Uterus (tissue), 4 donors: ENCODE results near the gene FCRL5. TPM values are rescaled to one million over a fixed set of nuclear protein-coding genes. Genes with fewer than 3 reads are reported as not detected.

Source experiments
- DNase-seq, 2 donors: peaks; one replicate each; pipeline ENCODE4 v3.0.0-alpha.2; 2019 to 2020
- H3K27ac ChIP-seq, 2 donors: fragments of 200-600 bp; sonication (generic); 1 replicate in 1 of 2; 2 replicates in 1 of 2; pipeline ENCODE4 v1.5.1; 2016 to 2018
- H3K27me3 ChIP-seq, 2 donors: fragments of 200-600 bp; sonication (generic); one replicate each; pipeline ENCODE4 v1.5.1; 2018 to 2019; ENCODE audit warnings: control low read depth in 1 of 2
- H3K36me3 ChIP-seq, 2 donors: fragments of 200-600 bp; sonication (generic); one replicate each; pipeline ENCODE4 v1.5.1; 2019; ENCODE audit warnings: control low read depth in 1 of 2
- H3K4me1 ChIP-seq, 2 donors: fragments of 200-600 bp; sonication (generic); one replicate each; pipeline ENCODE4 v1.5.1; 2018 to 2019; ENCODE audit warnings: control low read depth in 1 of 2
- H3K4me3 ChIP-seq, 2 donors: fragments of 200-600 bp; sonication (generic); 1 replicate in 1 of 2; 2 replicates in 1 of 2; pipeline ENCODE4 v1.5.1; 2018 to 2019; ENCODE audit warnings: mild to moderate bottlenecking in 1 of 2
- H3K9me3 ChIP-seq, 2 donors: fragments of 200-600 bp; sonication (generic); one replicate each; pipeline ENCODE4 v1.5.1; 2019; ENCODE audit warnings: control low read depth in 1 of 2
- CTCF ChIP-seq, 4 experiments: fragments of 200-600 bp in 2 of 4; fragments of 450-650 bp in 2 of 4; sonication (generic) in 2 of 4; IDR thresholded peaks; one replicate each; pipeline ENCODE4 v1.5.1; 2016 to 2019; ENCODE audit warnings: antibody characterized with exemption in 4 of 4, mild to moderate bottlenecking in 2 of 4, moderate library complexity in 1 of 4
- POLR2A ChIP-seq, 2 donors: fragments of 450-650 bp; IDR thresholded peaks; one replicate each; pipeline ENCODE4 v1.6.1; 2016; ENCODE audit warnings: antibody characterized with exemption in 2 of 2, mild to moderate bottlenecking in 1 of 2, moderate library complexity in 1 of 2
- intact Hi-C: fragments of 100-400 bp; cut with DNase I; formaldehyde crosslinking; loops from one replicate; pipeline ENCODE4 v1.15.1; 2023; ENCODE audit warnings: low total_unique reads
- total RNA-seq, 4 donors: library from RNA; depleted of rRNA in 3 of 4; stranded (reverse); fragments of >200 nt in 3 of 4; gene quantifications; one replicate each; pipeline versions ENCODE4 v1.1.0 to v1.2.4, GENCODE V29; 2014 to 2023
- donor health status: DM: yes; HTN: yes; CAD: no.

The FCRL5 gene
- total RNA-seq, 4 donors from 2014 or later: 0.48 to 1.3 TPM; not detected in 2

DNA sequence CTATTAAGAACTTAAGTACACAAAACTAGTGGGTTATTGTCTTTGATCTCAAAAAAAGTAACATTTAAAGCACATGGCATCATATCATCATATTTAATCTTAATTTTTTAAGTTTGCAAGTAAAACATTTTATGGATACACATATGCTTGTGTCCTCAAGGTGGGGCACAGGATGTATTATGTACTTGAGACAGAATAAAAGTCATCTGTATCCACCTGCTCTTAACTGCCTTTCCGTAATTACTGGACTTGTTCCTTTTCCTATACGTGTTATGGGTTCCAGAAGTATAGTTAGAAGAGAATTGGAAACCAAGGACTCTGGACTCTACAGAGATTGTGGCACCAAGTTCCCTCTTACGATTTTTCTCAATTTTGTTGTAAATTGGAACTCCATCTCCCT is 79.4 kb downstream of the FCRL5 start:
- H3K4me1 ChIP-seq: no peaks in the 10 kb centered on the region
- H3K36me3 ChIP-seq: no peaks in the 10 kb centered on the region
- no peaks in the 10 kb centered on the region for H3K9me3 ChIP-seq
- no peak for DNase-seq
- intact Hi-C loops: no loop called here
- no peak for TF ChIP-seq POLR2A (IDR thresholded peaks at IDR 0.05)
- TF ChIP-seq CTCF (IDR thresholded peaks at IDR 0.05): no peak
- H3K27me3 ChIP-seq: no peaks in the 10 kb centered on the region
- no peak overlapping the region for H3K27ac ChIP-seq
- H3K4me3 ChIP-seq: no peak overlapping the region

GRCh38 chr1:157472056-157472701 is 80.1 kb downstream of the FCRL5 start:
- intact Hi-C loops: no loop called here
- Histone ChIP-seq H3K4me3 (no peak overlapping the region), H3K27ac (no peak overlapping the region), H3K36me3 (no peaks in the 10 kb centered on the region), H3K4me1 (no peaks in the 10 kb centered on the region), H3K9me3 (no peaks in the 10 kb centered on the region), H3K27me3 (no peaks in the 10 kb centered on the region)
- TF ChIP-seq POLR2A (IDR thresholded peaks at IDR 0.05) (no peak), CTCF (IDR thresholded peaks at IDR 0.05) (no peak)
- no peak for DNase-seq

DNA sequence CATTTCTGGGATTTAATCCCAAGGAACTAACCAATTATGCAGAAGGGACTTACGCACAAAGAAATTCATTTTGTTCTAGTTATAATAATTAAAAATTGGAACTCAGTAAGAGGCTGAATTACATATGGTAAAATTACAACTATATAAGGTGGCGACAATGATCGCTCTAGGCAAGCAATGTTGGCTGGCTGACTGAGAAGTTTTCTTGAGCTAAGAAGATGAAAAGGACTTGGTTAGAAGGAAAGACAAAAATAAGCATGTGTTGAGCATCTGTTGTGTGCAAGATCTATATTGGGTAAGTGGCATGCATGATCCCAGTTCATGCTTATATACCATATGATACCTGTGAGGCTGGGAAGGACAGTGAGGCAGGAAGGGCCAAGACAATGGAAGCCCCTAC is 80.8 kb downstream of the FCRL5 start:
- intact Hi-C loops: no loop called here
- TF ChIP-seq POLR2A (IDR thresholded peaks at IDR 0.05): no peak
- TF ChIP-seq CTCF (IDR thresholded peaks at IDR 0.05): no peak

GRCh38 chr1:157469752-157470675 is 82.3 kb downstream of the FCRL5 start:
- no peak overlapping the region for H3K4me3 ChIP-seq
- intact Hi-C loops: no loop called here
- H3K27me3 ChIP-seq: no peaks in the 10 kb centered on the region
- no peak overlapping the region for H3K27ac ChIP-seq
- no peak for TF ChIP-seq CTCF (IDR thresholded peaks at IDR 0.05)
- no peak for TF ChIP-seq POLR2A (IDR thresholded peaks at IDR 0.05)
- H3K36me3 ChIP-seq: no peaks in the 10 kb centered on the region
- DNase-seq: no peak
- H3K4me1 ChIP-seq: no peaks in the 10 kb centered on the region
- H3K9me3 ChIP-seq: no peaks in the 10 kb centered on the region

More for the DNA sequence above, 80.8 kb downstream of the FCRL5 start:
- Histone ChIP-seq H3K4me3 (no peak overlapping the region), H3K27me3 (no peaks in the 10 kb centered on the region), H3K36me3 (no peaks in the 10 kb centered on the region), H3K9me3 (no peaks in the 10 kb centered on the region), H3K27ac (no peak overlapping the region), H3K4me1 (no peaks in the 10 kb centered on the region)
- DNase-seq: no peak

DNA sequence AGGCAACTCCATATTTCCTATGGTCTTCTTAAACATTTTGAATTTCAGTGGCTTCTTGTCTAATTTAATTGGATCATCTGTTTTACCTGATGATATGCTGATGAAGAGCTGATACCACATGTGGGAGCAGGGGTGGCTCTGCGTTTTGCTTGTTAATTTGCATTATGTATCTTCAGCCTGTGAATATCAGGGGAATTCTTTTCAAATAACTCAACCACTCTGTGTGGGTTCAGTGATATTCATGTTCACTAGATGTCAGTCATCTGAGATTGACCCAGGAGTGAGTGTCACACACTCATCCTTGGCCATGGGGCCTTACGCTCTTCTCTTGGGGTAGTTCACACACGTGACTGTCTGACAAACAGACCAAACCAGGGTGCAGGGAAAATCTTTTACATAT is 83.0 kb downstream of the FCRL5 start:
- H3K4me1 ChIP-seq: no peaks in the 10 kb centered on the region
- TF ChIP-seq POLR2A (IDR thresholded peaks at IDR 0.05) (no peak), CTCF (IDR thresholded peaks at IDR 0.05) (no peak)
- DNase-seq: no peak

More for the DNA sequence above, 83.0 kb downstream of the FCRL5 start:
- no peak overlapping the region for H3K4me3 ChIP-seq
- H3K36me3 ChIP-seq: no peaks in the 10 kb centered on the region
- no peaks in the 10 kb centered on the region for H3K27me3 ChIP-seq
- H3K9me3 ChIP-seq: no peaks in the 10 kb centered on the region
- H3K27ac ChIP-seq: no peak overlapping the region
- intact Hi-C loops: no loop called here
